Omental fat pad (tissue), 4 donors: ENCODE measurements around the gene YIPF2. TPM values are rescaled to one million over a fixed set of nuclear protein-coding genes. Genes with fewer than 3 reads are reported as not detected.

Experiments
- ATAC-seq: fragments of 150-250 bp; one replicate; pipeline ENCODE4 v1.9.1; 2016; ENCODE audit warnings: mild to moderate bottlenecking, moderate library complexity; ENCODE audit not compliant: low FRiP score
- DNase-seq: peaks from one replicate; pipeline ENCODE4 v3.0.0-alpha.2; 2019; ENCODE audit warnings: low spot score
- total RNA-seq, 4 donors: library from RNA; depleted of rRNA; stranded (reverse); fragments of >200 nt; gene quantifications; one replicate each; pipeline ENCODE4 v1.1.0, GENCODE V29; 2016
- TF ChIP-seq, protein P1 (sequence below), 3 donors: fragments of 450-650 bp; IDR thresholded peaks; one replicate each; pipeline ENCODE4 v1.5.1; 2016 to 2017; ENCODE audit warnings: antibody characterized with exemption in 3 of 3, mild to moderate bottlenecking in 3 of 3, moderate library complexity in 2 of 3

Gene YIPF2
- total RNA-seq, 4 donors from 2014 or later = 31.0 to 52.4 (median 39.1) TPM

DNA sequence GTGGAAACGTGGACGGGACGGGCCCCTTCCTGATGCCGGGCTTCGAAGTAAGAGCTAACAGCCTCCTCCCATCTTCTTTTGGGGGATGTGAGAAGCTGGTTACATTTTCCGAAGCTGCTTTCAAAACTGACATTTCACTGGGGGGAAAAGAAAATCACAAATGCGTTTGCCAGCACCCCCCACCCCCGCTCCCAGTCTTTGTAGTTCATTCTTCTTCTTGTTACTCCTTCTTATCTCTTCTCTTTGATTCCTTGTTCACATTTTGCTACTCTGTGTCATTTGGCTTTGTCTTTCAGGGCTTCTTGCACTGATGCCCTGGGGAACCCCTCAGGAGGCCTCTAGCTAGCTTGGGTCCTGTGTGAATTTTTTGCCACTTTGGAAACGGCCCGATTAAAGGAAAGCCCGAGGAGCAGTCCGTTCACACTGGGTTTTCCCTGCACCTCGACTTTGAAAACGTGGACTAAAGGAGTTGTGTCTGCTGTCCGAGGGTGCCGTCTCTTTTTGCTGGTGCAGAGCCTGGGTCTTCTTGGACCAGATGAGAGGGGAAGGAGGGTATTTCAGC, 55.8 kb downstream of the YIPF2 start:
- DNase-seq = no peak
- ATAC-seq = no peak
- TF ChIP-seq, protein P1, sequence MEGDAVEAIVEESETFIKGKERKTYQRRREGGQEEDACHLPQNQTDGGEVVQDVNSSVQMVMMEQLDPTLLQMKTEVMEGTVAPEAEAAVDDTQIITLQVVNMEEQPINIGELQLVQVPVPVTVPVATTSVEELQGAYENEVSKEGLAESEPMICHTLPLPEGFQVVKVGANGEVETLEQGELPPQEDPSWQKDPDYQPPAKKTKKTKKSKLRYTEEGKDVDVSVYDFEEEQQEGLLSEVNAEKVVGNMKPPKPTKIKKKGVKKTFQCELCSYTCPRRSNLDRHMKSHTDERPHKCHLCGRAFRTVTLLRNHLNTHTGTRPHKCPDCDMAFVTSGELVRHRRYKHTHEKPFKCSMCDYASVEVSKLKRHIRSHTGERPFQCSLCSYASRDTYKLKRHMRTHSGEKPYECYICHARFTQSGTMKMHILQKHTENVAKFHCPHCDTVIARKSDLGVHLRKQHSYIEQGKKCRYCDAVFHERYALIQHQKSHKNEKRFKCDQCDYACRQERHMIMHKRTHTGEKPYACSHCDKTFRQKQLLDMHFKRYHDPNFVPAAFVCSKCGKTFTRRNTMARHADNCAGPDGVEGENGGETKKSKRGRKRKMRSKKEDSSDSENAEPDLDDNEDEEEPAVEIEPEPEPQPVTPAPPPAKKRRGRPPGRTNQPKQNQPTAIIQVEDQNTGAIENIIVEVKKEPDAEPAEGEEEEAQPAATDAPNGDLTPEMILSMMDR (IDR thresholded peaks at IDR 0.05) = no peak

Other genes starting within 250 kb of the YIPF2 start
- 10 to 100 TPM; 25.0 to 40.2 (median 28.9) TPM for gene QTRT1, start 227.2 kb downstream of the YIPF2 start, total RNA-seq
- 100 to 1,000 TPM in 2 of 4 donors, 10 to 100 TPM in 2; 76.5 to 135 (median 99.9) TPM for gene DNM2, start 210.6 kb downstream of the YIPF2 start, total RNA-seq
- 10 to 100 TPM; 30.1 to 35.7 (median 32.4) TPM for gene TMED1, start 92.4 kb downstream of the YIPF2 start, total RNA-seq
- gene C19orf38, start 80.2 kb downstream of the YIPF2 start, total RNA-seq = 1 to 10 TPM; 1.0 to 7.9 (median 4.9) TPM
- 10 to 100 TPM; 11.8 to 20.5 (median 16.5) TPM for gene CARM1, start 57.1 kb downstream of the YIPF2 start, total RNA-seq
- 10 to 100 TPM; 14.7 to 22.1 (median 20.3) TPM for gene TIMM29, start 172 bp upstream of the YIPF2 start, total RNA-seq
- gene SMARCA4, start 32.4 kb upstream of the YIPF2 start, total RNA-seq = 10 to 100 TPM; 42.4 to 89.9 (median 57.8) TPM
- gene LDLR, start 160.8 kb upstream of the YIPF2 start, total RNA-seq = 100 to 1,000 TPM in 2 of 4 donors, 10 to 100 TPM in 2; 21.2 to 397 (median 114) TPM
- 1 to 10 TPM; 1.2 to 2.8 (median 1.5) TPM for gene SPC24, start 227.1 kb upstream of the YIPF2 start, total RNA-seq